Measurements from ENCODE around the gene TSC2. TPM values are rescaled to one million over a fixed set of nuclear protein-coding genes. Genes with fewer than 3 reads are reported as not detected.

TSC2 gene
- total RNA-seq, 1 experiment from 2014 or later: 59.3 TPM

GRCh38 chr16:2061526-2061925, 13.7 kb downstream of the TSC2 start:
- Histone ChIP-seq H3K4me2 (ENCODE audit: low read length) (no peak overlapping the region), H3K4me3 (ENCODE audit: low read length) (no peak overlapping the region), H3K9me2 (replicated peaks; ENCODE audit: low read length) (no peaks in the 10 kb centered on the region), H3K4me1 (ENCODE audit: insufficient read depth, low read length) (no peaks in the 10 kb centered on the region), H2AFZ (ENCODE audit: low read length) (no peak overlapping the region), H3F3A (ENCODE audit: low read length, unreplicated experiment) (no peaks in the 10 kb centered on the region), H4K20me1 (ENCODE audit: low read length) (no peaks in the 10 kb centered on the region), H3K27me3 (ENCODE audit: low read length) (no peaks in the 10 kb centered on the region), H3K9me3 (ENCODE audit: low read length) (no peaks in the 10 kb centered on the region), H3K36me3 (ENCODE audit: low read depth, low read length) (peaks cover 5% of the 10 kb centered on the region), H3K27ac (ENCODE audit: low read length) (no peak overlapping the region), H3K79me2 (ENCODE audit: low read length) (no peaks in the 10 kb centered on the region), H3K9ac (ENCODE audit: low read length) (no peak overlapping the region)
- BruUV-seq (replicated peaks): no TSS peak
- ATAC-seq (no peak), DNase-seq (no peak)
- TF ChIP-seq EZH2 (IDR thresholded peaks at IDR 0.05; ENCODE audit: low read length, unreplicated experiment): no peak
- TF ChIP-seq CTCF (conservative IDR thresholded peaks at IDR 0.05; ENCODE audit: low read depth, low read length): no peak
- TF ChIP-seq EZH2phosphoT487 (IDR thresholded peaks at IDR 0.05; ENCODE audit: borderline replicate concordance, low read length): no peak
- POLR2A ChIA-PET (ENCODE audit: unreplicated experiment): no interaction called here
- CTCF ChIA-PET: no interaction called here
- intact Hi-C loops (cut with micrococcal nuclease): no loop called here

- Histone ChIP-seq H3K4me1 (ENCODE audit: insufficient read depth, low read length) (no peaks in the 10 kb centered on the region), H3K27ac (ENCODE audit: low read length) (no peak overlapping the region), H3K9me3 (ENCODE audit: low read length) (no peaks in the 10 kb centered on the region), H3K79me2 (ENCODE audit: low read length) (no peaks in the 10 kb centered on the region), H3K9ac (ENCODE audit: low read length) (no peak overlapping the region), H3K4me2 (ENCODE audit: low read length) (no peak overlapping the region), H2AFZ (ENCODE audit: low read length) (no peak overlapping the region), H3K27me3 (ENCODE audit: low read length) (no peaks in the 10 kb centered on the region), H3K4me3 (ENCODE audit: low read length) (no peak overlapping the region), H3K36me3 (ENCODE audit: low read depth, low read length) (peaks cover 5% of the 10 kb centered on the region), H4K20me1 (ENCODE audit: low read length) (no peaks in the 10 kb centered on the region), H3K9me2 (replicated peaks; ENCODE audit: low read length) (no peaks in the 10 kb centered on the region), H3F3A (ENCODE audit: low read length, unreplicated experiment) (no peaks in the 10 kb centered on the region)
- CTCF ChIA-PET: no interaction called here
- no TSS peak for BruUV-seq (replicated peaks)
- DNase-seq: no peak
- POLR2A ChIA-PET (ENCODE audit: unreplicated experiment): no interaction called here
- no peak for ATAC-seq
- intact Hi-C loops (cut with micrococcal nuclease): no loop called here
- TF ChIP-seq EZH2 (IDR thresholded peaks at IDR 0.05; ENCODE audit: low read length, unreplicated experiment): no peak
- no peak for TF ChIP-seq CTCF (conservative IDR thresholded peaks at IDR 0.05; ENCODE audit: low read depth, low read length)
- no peak for TF ChIP-seq EZH2phosphoT487 (IDR thresholded peaks at IDR 0.05; ENCODE audit: borderline replicate concordance, low read length)
Observed at GRCh38 chr16:2062801-2063200, 15.0 kb downstream of the TSC2 start.

GRCh38 chr16:2063861-2064260, 16.1 kb downstream of the TSC2 start:
- DNase-seq (no peak), ATAC-seq (no peak)
- Histone ChIP-seq H3K27ac (ENCODE audit: low read length) (no peak overlapping the region), H3K4me2 (ENCODE audit: low read length) (no peak overlapping the region), H4K20me1 (ENCODE audit: low read length) (no peaks in the 10 kb centered on the region), H3K4me1 (ENCODE audit: insufficient read depth, low read length) (no peaks in the 10 kb centered on the region), H3K36me3 (ENCODE audit: low read depth, low read length) (peaks cover 5% of the 10 kb centered on the region), H2AFZ (ENCODE audit: low read length) (no peak overlapping the region), H3K9me2 (replicated peaks; ENCODE audit: low read length) (no peaks in the 10 kb centered on the region), H3K79me2 (ENCODE audit: low read length) (no peaks in the 10 kb centered on the region), H3F3A (ENCODE audit: low read length, unreplicated experiment) (no peaks in the 10 kb centered on the region), H3K9ac (ENCODE audit: low read length) (no peak overlapping the region), H3K9me3 (ENCODE audit: low read length) (no peaks in the 10 kb centered on the region), H3K4me3 (ENCODE audit: low read length) (no peak overlapping the region), H3K27me3 (ENCODE audit: low read length) (no peaks in the 10 kb centered on the region)
- intact Hi-C loops (cut with micrococcal nuclease): no loop called here
- no TSS peak for BruUV-seq (replicated peaks)
- ChIA-PET CTCF (no interaction called here), POLR2A (ENCODE audit: unreplicated experiment) (no interaction called here)
- no peak for TF ChIP-seq CTCF (conservative IDR thresholded peaks at IDR 0.05; ENCODE audit: low read depth, low read length)
- TF ChIP-seq EZH2phosphoT487 (IDR thresholded peaks at IDR 0.05; ENCODE audit: borderline replicate concordance, low read length): no peak
- no peak for TF ChIP-seq EZH2 (IDR thresholded peaks at IDR 0.05; ENCODE audit: low read length, unreplicated experiment)

All from PC-3 (cell line).